GM18868 (cell line): ENCODE measurements around the gene GALNT1.
"Not testable (repeated sequence)": the region's sequence is repeated elsewhere in the genome, so short reads cannot be mapped to it uniquely, and the experiment has no call there.

Experiments used
- ATAC-seq: cut with Tn5 transposase; IDR thresholded peaks from one replicate; pipeline ENCODE4 v1.9.1; 2021; ENCODE audit warnings: mild to moderate bottlenecking, moderate library complexity; ENCODE audit not compliant: unreplicated experiment

The GALNT1 gene

DNA sequence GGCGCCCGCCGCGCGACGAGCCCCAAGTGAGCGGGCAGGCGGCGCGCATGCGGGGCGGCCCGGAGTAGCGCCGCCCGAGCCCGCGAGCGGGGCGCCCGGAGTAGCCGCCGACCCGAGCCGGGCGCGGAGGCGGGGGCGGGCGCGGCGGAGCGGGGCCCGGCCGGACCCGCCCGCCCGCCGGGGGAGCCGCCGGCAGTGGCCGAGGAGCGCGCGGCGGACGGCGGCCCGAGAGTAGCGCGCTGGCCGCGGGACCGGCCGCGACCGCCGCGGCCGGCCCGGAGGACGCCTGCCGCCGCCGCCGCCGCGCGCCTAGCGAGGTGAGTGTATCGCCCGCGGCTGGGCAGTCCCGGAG lies at the start of gene GALNT1:
Gene GALNT1 (plus strand): TSS at position 195 of the 352 bp plus-strand sequence. CDS start 72,923 bp downstream, outside the sequence.
- ATAC-seq, result peak; percentile 26

- no peak for ATAC-seq
Observed at GRCh38 chr18:35533916-35534405, 47.6 kb upstream of the GALNT1 start.

DNA sequence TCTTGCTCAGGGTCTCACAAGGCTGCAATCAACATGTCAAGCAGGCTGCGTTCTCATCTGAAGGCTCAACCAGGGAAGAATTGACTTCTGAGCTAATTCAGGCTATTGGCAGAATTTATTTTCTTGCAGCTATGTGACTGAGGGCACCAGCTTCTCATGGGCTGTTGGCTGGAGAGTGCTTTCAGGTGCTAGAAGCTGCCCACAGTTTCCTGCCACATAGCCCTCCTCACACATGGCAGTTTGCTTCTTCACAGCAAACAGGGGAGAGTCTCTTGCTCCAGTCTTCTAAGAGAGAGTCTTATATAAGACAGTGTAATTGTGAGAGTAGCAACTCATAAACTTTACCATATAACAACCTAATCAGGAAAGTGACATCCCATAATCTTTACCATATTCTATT lies 46.2 kb upstream of the GALNT1 start:
- ATAC-seq, result no peak

- no peak for ATAC-seq
Observed at GRCh38 chr18:35542356-35542755, 39.2 kb upstream of the GALNT1 start.

- no peak for ATAC-seq
Observed at GRCh38 chr18:35547008-35547605, 34.4 kb upstream of the GALNT1 start.

GRCh38 chr18:35549564-35549963 lies 32.0 kb upstream of the GALNT1 start:
- no peak for ATAC-seq

- ATAC-seq, result no peak
Observed at GRCh38 chr18:35553300-35553699, 28.2 kb upstream of the GALNT1 start.

DNA sequence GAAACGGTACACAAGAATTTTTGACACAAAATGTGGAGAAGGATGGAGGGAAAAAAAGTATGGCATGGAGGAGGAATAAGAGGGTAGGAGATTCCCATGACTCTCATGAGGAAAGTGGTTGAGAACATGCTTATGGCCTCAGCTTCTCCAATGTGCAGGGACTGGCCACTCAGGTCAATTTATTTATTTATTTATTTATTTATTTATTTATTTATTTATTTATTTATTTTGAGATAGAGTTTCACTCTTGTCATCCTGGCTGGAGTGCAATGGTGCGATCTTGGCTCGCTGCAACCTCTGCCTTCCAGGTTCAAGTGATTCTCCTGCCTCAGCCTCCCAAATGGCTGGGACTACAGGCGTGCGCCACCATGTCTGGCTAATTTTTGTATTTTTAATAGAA lies 26.0 kb upstream of the GALNT1 start:
- not testable (repeated sequence) for ATAC-seq

- no peak for ATAC-seq
Observed at GRCh38 chr18:35559867-35560266, 21.7 kb upstream of the GALNT1 start.

DNA sequence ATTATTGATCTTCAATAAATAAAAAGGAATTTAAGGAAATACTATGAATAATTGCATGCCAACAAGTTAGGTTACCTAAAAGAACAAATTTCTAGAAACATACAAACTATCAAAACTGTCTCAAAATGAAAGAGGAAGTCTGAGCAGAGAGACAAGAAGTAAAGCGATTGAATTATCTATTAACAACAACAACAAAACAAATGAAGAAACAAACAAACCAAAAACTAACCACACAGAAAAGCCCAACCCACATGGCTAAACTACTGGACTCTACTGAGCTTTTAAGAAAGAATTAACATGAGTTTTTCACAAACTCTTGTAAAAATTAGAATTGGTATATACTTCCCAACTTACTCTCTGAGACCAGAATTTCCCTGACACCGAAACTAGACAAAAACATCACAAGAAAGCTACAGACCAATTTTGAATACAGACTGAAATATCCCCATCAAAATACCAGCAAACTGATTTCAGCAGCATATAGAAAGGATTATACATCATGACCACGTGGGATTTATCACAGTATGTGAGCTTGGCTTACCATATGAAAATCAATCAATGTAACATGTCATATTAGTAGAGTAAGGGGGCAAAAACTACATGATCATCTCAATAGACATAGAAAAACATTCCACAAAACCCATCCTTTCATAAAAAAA lies 16.6 kb upstream of the GALNT1 start:
- ATAC-seq, result peak; percentile 77

GRCh38 chr18:35566019-35566418 lies 15.5 kb upstream of the GALNT1 start:
- no peak for ATAC-seq

DNA sequence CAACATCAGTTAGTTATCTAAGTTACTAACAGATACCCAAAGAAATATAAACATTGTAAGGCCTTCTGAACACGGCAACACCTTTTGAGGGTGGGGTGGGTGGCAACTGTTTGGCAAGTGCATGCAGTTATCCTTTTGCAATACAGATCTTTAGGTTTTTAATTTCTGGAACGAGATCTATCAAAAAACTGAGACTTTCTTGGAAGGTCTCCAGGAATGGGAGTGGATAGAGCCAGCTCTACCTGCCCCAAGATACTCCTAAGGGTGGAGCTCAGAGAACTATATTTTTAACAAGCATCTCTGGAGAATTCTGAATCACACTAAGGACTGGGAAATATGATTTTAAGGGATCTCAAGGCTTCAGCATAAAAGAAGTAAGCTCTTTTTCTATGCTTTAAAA lies 11.4 kb upstream of the GALNT1 start:
- ATAC-seq, result no peak

DNA sequence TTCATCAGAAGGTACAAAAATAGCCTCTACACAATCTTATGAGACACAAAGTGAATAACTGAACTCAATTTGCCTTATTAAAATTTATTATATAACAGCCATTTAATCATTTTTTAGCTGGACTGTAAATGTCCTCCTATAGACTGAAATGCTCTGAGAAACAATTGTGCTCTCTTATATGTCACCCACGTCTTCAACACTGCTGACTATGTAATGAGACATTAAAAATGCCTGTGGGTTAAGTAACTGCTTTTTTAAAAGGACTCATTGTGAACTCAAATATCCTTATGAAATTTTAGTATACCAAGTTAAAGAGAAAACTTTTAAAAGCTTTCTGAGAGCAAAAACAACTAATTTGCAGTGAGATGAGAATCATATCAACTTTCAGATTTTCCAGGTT lies 10.4 kb upstream of the GALNT1 start:
- no peak for ATAC-seq

DNA sequence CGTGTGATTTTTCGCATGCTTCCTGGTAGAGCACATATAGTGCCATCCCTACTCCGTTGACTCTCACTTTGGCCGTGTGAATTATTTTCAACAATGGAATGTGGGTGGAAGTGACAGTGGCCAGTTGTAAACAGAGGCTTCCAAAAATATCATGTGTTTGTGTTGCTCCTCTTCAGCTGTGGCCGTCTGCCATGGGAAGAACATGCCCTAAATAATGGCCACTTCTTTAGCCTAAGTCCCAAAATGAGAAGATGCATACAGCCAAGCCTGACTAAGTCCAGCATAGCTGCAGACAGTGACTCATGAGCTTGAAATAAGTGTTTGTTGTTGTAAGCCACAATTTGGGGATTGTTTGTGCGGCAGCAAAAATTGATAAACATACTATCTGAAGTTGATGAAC lies 8.9 kb upstream of the GALNT1 start:
- ATAC-seq, result no peak

- ATAC-seq, result no peak
Observed at GRCh38 chr18:35573531-35573930, 8.0 kb upstream of the GALNT1 start.

GRCh38 chr18:35576240-35576845 lies 5.2 kb upstream of the GALNT1 start:
- not testable (repeated sequence) for ATAC-seq

- peak; percentile 47 for ATAC-seq
Observed at GRCh38 chr18:35577045-35577848, 4.3 kb upstream of the GALNT1 start.

- ATAC-seq, result no peak
Observed at GRCh38 chr18:35578481-35578880, 3.1 kb upstream of the GALNT1 start.

DNA sequence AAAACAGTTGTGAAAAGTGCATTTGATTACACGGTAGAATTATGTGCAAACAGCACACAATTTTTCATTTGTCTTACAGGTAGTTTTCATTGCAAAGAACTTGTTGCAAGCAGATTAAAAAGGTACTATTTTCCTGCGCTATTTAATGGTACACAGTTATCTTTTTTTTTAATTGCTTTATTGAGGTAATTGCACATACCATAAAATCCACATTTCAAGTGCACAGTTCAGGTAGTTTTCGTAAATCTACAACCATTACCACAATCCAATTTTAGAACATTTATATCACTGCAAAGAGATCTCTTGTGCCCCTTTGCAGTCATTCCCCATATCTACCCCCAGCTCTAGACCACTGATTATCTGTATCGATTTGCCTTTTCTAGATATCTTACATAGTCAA lies 2.6 kb upstream of the GALNT1 start:
- ATAC-seq, result no peak

DNA sequence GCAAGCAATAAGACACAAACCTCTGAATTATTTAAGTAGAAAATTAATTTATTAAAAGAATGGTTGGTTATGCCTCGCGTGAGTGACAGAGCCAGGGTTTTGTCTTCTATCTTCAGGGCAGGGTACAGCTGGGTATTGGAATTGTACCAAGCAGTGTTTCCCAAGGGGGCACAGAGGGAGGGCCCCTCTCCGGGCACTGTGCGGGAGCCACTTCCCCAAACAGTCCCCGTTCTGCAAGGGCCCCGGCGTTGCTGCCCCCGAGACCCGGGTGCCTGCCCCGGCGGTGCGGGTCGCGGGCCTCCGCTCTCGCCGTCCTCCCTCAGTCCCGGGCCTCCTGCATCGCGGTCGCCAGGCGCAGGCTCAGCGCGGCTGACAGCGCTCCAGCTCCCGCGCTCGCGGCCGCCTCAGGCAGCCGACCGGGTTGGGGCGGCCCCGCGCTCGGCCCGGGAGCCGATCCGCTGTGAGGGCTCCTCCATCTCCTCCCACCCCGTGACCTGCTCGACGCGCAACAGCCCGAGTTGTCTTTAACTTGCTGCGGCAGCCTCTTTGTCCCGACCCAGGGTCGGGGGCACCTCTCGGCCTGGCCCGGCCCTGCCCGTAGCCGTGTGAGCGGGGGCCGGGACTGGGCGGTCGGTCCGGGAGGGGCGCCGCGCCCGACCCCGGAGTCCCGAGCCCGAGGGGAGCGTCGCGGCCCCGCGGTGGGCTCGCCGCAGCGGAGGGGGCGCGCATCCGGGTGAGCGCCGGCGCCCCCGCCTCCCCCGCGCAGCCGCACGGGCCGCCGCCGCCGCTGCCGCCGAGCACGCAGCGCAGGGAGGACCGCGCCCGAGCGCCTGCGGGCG lies 620 bp upstream of the GALNT1 start:
- peak; percentile 46 for ATAC-seq
